ENCODE results near the gene MALT1.

DNA sequence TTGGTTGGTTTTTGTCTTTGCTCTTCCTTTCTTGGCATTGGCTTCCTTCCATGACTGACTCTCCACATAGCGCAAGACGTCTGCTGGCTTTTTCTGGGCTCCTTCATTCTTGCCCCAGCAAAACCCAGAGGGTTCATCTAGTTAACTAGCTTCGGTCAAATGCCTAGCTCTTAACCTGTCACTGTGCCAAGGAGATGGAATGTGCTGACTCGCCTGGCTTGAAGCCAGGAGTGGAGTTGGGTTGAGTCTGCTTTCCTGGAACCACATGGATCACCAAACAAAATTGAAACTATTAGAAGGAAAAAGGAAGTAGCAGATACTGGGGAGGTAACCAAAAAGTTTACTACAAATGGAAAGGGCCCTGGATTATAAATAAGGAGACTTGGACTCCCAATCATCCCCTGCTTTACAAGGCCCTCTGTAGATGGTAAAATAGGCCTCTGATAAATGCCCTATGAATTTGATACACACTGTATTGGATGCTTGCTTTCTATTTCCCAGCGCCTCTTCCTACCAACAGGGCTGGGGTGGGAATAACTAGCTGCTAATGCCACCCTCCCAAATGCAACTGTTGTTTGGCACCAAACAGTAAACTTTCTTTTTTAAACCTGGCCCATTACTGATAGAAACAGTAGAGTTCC is 11.3 kb downstream of the MALT1 start:
- TF ChIP-seq, protein P1, sequence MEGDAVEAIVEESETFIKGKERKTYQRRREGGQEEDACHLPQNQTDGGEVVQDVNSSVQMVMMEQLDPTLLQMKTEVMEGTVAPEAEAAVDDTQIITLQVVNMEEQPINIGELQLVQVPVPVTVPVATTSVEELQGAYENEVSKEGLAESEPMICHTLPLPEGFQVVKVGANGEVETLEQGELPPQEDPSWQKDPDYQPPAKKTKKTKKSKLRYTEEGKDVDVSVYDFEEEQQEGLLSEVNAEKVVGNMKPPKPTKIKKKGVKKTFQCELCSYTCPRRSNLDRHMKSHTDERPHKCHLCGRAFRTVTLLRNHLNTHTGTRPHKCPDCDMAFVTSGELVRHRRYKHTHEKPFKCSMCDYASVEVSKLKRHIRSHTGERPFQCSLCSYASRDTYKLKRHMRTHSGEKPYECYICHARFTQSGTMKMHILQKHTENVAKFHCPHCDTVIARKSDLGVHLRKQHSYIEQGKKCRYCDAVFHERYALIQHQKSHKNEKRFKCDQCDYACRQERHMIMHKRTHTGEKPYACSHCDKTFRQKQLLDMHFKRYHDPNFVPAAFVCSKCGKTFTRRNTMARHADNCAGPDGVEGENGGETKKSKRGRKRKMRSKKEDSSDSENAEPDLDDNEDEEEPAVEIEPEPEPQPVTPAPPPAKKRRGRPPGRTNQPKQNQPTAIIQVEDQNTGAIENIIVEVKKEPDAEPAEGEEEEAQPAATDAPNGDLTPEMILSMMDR (IDR thresholded peaks at IDR 0.05) = no peak
- TF ChIP-seq POLR2A (IDR thresholded peaks at IDR 0.05) = no peak
- peak in 1 of 3 donors; percentile 24 for TF ChIP-seq POLR2AphosphoS5 (IDR thresholded peaks at IDR 0.05)
